Measurements from ENCODE around the gene DOCK3.

Gene DOCK3

GRCh38 chr3:51373658-51374421 lies 699.1 kb downstream of the DOCK3 start:
- DNase-seq, result no peak
- Histone ChIP-seq H3K4me3 (ENCODE audit: low read depth, low read length) (no peak overlapping the region), H3K4me1 (no peaks in the 10 kb centered on the region), H3K36me3 (no peaks in the 10 kb centered on the region), H3K9me3 (no peaks in the 10 kb centered on the region), H3K27me3 (no peaks in the 10 kb centered on the region)
- no peak for TF ChIP-seq CTCF (IDR thresholded peaks at IDR 0.05; ENCODE audit: low read depth, low read length)

- Histone ChIP-seq H3K36me3 (no peaks in the 10 kb centered on the region), H3K27me3 (no peaks in the 10 kb centered on the region)
- TF ChIP-seq CTCF (IDR thresholded peaks at IDR 0.05; ENCODE audit: low read depth, low read length), result no peak
Observed at GRCh38 chr3:51374456-51374855, 699.7 kb downstream of the DOCK3 start.

GRCh38 chr3:51375136-51375535 lies 700.4 kb downstream of the DOCK3 start:
- Histone ChIP-seq H3K27me3 (no peaks in the 10 kb centered on the region), H3K36me3 (no peaks in the 10 kb centered on the region), H3K4me1 (no peaks in the 10 kb centered on the region), H3K4me3 (ENCODE audit: low read depth, low read length) (no peak overlapping the region), H3K9me3 (no peaks in the 10 kb centered on the region)
- no peak for DNase-seq
- TF ChIP-seq CTCF (IDR thresholded peaks at IDR 0.05; ENCODE audit: low read depth, low read length), result no peak

More at GRCh38 chr3:51374456-51374855, 699.7 kb downstream of the DOCK3 start:
- no peaks in the 10 kb centered on the region for H3K9me3 ChIP-seq
- H3K4me3 ChIP-seq (ENCODE audit: low read depth, low read length), result no peak overlapping the region
- DNase-seq, result no peak
- H3K4me1 ChIP-seq, result no peaks in the 10 kb centered on the region

- Histone ChIP-seq H3K9me3 (no peaks in the 10 kb centered on the region), H3K36me3 (no peaks in the 10 kb centered on the region), H3K4me3 (ENCODE audit: low read depth, low read length) (no peak overlapping the region), H3K27me3 (no peaks in the 10 kb centered on the region), H3K4me1 (no peaks in the 10 kb centered on the region)
- DNase-seq, result no peak
- no peak for TF ChIP-seq CTCF (IDR thresholded peaks at IDR 0.05; ENCODE audit: low read depth, low read length)
Observed at GRCh38 chr3:51375571-51375970, 700.8 kb downstream of the DOCK3 start.

GRCh38 chr3:51378065-51378464 lies 703.3 kb downstream of the DOCK3 start:
- no peaks in the 10 kb centered on the region for H3K9me3 ChIP-seq
- H3K4me1 ChIP-seq, result no peaks in the 10 kb centered on the region
- no peak for TF ChIP-seq CTCF (IDR thresholded peaks at IDR 0.05; ENCODE audit: low read depth, low read length)
- H3K4me3 ChIP-seq (ENCODE audit: low read depth, low read length), result no peak overlapping the region
- no peak for DNase-seq
- H3K27me3 ChIP-seq, result no peaks in the 10 kb centered on the region
- no peaks in the 10 kb centered on the region for H3K36me3 ChIP-seq

GRCh38 chr3:51378726-51379125 lies 704.0 kb downstream of the DOCK3 start:
- no peaks in the 10 kb centered on the region for H3K4me1 ChIP-seq
- no peak for DNase-seq
- H3K4me3 ChIP-seq (ENCODE audit: low read depth, low read length), result no peak overlapping the region
- no peaks in the 10 kb centered on the region for H3K9me3 ChIP-seq
- no peak for TF ChIP-seq CTCF (IDR thresholded peaks at IDR 0.05; ENCODE audit: low read depth, low read length)
- H3K27me3 ChIP-seq, result no peaks in the 10 kb centered on the region
- no peaks in the 10 kb centered on the region for H3K36me3 ChIP-seq
